ENCODE results near the gene NCOA7.

DNA sequence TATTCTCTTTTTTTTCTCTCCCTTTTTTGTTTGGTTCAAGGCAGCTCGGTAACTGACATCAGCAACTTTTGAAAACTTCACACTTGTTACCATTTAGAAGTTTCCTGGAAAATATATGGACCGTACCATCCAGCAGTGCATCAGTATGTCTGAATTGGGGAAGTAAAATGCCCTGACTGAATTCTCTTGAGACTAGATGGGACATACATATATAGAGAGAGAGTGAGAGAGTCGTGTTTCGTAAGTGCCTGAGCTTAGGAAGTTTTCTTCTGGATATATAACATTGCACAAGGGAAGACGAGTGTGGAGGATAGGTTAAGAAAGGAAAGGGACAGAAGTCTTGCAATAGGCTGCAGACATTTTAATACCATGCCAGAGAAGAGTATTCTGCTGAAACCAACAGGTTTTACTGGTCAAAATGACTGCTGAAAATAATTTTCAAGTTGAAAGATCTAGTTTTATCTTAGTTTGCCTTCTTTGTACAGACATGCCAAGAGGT lies 30.8 kb upstream of the NCOA7 start:
- TF ChIP-seq, protein P1, sequence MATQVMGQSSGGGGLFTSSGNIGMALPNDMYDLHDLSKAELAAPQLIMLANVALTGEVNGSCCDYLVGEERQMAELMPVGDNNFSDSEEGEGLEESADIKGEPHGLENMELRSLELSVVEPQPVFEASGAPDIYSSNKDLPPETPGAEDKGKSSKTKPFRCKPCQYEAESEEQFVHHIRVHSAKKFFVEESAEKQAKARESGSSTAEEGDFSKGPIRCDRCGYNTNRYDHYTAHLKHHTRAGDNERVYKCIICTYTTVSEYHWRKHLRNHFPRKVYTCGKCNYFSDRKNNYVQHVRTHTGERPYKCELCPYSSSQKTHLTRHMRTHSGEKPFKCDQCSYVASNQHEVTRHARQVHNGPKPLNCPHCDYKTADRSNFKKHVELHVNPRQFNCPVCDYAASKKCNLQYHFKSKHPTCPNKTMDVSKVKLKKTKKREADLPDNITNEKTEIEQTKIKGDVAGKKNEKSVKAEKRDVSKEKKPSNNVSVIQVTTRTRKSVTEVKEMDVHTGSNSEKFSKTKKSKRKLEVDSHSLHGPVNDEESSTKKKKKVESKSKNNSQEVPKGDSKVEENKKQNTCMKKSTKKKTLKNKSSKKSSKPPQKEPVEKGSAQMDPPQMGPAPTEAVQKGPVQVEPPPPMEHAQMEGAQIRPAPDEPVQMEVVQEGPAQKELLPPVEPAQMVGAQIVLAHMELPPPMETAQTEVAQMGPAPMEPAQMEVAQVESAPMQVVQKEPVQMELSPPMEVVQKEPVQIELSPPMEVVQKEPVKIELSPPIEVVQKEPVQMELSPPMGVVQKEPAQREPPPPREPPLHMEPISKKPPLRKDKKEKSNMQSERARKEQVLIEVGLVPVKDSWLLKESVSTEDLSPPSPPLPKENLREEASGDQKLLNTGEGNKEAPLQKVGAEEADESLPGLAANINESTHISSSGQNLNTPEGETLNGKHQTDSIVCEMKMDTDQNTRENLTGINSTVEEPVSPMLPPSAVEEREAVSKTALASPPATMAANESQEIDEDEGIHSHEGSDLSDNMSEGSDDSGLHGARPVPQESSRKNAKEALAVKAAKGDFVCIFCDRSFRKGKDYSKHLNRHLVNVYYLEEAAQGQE (IDR thresholded peaks at IDR 0.05) = no peak
- TF ChIP-seq, protein P2, sequence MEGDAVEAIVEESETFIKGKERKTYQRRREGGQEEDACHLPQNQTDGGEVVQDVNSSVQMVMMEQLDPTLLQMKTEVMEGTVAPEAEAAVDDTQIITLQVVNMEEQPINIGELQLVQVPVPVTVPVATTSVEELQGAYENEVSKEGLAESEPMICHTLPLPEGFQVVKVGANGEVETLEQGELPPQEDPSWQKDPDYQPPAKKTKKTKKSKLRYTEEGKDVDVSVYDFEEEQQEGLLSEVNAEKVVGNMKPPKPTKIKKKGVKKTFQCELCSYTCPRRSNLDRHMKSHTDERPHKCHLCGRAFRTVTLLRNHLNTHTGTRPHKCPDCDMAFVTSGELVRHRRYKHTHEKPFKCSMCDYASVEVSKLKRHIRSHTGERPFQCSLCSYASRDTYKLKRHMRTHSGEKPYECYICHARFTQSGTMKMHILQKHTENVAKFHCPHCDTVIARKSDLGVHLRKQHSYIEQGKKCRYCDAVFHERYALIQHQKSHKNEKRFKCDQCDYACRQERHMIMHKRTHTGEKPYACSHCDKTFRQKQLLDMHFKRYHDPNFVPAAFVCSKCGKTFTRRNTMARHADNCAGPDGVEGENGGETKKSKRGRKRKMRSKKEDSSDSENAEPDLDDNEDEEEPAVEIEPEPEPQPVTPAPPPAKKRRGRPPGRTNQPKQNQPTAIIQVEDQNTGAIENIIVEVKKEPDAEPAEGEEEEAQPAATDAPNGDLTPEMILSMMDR (IDR thresholded peaks at IDR 0.05; ENCODE audit: low read depth, low read length, missing input control) = no peak
- TF ChIP-seq, protein P3, sequence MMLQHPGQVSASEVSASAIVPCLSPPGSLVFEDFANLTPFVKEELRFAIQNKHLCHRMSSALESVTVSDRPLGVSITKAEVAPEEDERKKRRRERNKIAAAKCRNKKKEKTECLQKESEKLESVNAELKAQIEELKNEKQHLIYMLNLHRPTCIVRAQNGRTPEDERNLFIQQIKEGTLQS (IDR thresholded peaks at IDR 0.05) = no peak
- no peak for TF ChIP-seq EGR1 (IDR thresholded peaks at IDR 0.05; ENCODE audit: low read depth in 2 of 2)

Measured in liver (tissue), 3 donors.